Activated naive CD4-positive, alpha-beta T cell (primary cell): ENCODE measurements around the gene PPM1M.

Source experiments
- DNase-seq, 4 experiments: peaks; one replicate each; lab custom pipeline; 2025; lab: John Stamatoyannopoulos, UW

The PPM1M gene, protein sequence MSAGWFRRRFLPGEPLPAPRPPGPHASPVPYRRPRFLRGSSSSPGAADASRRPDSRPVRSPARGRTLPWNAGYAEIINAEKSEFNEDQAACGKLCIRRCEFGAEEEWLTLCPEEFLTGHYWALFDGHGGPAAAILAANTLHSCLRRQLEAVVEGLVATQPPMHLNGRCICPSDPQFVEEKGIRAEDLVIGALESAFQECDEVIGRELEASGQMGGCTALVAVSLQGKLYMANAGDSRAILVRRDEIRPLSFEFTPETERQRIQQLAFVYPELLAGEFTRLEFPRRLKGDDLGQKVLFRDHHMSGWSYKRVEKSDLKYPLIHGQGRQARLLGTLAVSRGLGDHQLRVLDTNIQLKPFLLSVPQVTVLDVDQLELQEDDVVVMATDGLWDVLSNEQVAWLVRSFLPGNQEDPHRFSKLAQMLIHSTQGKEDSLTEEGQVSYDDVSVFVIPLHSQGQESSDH

DNA sequence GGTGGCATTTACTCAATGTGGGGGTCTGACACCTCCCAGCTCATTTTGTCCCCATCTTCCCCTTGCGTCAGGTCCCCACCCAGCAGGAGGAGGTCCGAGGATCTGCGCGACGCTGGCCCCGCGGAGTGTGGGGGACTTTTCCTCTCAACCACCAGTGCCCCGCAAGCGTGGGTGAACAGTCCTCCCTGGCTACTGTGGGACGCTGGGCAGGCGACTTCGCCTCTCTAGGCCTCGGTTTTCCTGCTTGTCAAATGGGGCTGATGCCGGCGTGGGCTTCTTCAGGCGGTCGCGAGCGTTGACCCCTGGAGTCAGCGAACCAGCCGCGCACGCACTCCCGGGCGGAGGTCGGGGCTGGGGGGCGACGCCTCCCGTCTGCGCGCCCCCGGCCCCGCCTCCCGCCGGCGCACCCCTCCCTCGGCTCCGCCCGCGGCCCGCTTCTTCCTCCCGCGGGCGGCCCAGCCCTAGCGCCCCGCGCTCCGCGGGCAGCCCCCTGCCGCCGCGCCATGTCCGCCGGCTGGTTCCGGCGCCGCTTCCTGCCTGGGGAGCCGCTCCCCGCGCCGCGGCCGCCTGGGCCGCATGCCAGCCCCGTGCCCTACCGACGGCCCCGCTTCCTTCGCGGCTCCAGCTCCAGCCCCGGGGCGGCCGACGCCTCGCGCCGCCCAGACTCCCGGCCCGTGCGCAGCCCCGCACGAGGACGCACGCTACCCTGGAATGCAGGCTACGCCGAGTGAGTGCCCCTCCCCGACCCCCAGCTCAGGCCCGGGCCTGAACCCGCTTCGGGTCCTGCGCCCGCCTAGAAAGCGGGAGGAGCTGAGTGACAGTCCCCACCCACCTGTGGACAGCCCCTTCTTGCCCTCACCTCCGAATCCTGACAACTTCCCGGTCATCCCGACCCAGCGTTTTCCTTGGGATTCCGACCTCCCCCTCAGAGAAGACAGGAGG, at the start of gene PPM1M:
PPM1M (plus strand) TSS at position 438 of the 942 bp plus-strand sequence; CDS start at position 504, 66 bp downstream.
- peak in 2 of 4 experiments; percentile 27 to 59 for DNase-seq

DNA sequence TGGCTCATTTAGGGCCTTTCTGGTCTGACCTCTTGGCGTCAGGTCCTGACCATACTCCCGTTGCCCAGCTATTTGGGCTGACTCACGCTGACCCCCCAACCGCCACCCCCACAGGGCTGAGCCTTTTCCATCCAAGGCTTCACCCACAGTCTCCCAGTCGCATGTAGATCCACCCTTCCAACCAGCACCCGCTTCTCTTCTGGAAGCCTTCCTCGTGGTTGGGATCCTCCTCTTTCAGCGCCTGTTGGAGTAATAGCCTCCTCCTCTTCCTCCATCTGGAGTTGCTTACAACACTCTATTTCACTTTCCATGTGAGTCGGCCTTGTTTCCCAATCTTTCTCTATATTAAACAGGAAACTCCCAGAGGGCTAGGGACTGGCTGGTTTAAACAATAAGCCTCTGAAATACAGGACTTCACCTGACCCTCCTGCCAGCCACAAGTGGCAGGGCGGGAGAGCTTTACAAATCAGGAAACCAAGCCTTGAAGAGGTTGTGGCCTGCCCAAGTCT, 49.7 kb upstream of the PPM1M start:
- no peak for DNase-seq

DNA sequence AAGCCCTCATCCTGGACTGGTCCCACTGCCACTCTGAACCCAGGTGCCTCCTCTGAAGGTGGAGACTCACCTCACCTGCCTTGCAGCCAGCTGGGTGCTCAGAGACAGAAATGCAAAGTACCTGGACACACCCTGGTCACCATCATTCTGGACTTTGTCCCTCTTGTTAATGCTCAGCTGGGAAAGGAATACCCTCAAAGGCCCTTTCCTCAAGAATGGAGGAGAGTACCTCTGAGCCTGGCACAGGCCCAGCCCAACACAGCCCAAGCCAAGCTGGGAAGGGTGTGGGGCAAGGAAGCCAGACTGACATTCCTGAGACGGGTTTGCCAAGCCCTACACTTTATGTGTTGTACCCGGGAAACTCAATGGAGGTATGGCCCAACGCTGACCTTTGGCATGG, 48.6 kb upstream of the PPM1M start:
- DNase-seq = no peak

DNA sequence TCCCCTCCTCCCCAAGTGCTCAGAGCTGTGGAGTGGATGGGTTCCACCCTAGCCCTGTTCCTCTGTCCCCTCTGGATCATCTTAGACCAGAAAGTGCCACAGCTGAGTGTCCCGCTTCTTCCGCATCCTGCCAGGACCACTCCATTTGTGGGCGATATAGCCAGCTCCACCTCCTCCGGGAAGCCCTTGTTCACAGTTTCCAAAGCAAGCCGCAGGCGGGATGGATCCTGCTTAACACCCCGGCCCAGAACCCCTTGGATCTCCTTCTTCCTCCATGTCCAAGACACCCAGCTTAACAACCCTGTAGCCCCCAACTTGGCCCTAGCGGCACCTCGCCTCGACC, 48.1 kb upstream of the PPM1M start:
- DNase-seq = no peak

DNA sequence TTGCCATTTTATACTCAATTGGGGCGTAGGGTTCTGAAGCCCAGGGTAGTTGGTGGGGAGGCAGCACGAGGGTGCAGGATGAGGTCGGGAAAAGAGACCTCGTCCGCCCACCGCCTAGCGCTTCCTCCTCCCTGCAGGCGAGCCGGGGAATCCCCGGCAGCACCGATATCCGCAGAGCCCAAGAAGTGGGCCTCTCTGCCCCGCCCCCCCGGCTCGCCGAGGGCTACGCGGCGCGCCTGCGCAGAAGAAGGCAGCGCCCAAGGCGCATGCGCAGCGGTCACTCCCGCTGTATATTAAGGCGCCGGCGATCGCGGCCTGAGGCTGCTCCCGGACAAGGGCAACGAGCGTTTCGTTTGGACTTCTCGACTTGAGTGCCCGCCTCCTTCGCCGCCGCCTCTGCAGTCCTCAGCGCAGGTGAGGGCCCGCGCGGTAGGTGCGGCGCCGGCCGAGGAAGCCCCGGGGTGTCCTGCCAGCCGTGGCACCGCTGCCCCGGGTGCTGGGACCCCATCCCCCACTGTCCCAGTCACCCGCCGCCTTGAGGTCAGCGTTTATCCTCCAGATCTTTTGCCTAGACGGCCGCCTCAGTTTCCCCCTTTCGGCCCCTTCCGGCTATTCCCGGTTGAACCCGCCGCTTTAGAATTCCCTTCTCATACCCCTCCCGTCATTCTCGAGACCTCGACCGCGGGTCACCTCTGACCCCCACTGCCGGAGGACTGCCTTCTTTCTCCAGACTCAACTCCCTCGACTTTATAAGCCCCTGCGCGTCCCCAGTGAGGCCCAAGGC, 47.5 kb upstream of the PPM1M start, which contains the start of gene ALAS1:
ALAS1 (plus strand) TSS at position 319 of the 784 bp plus-strand sequence. CDS start 1,082 bp downstream, outside the sequence.
- peak; percentile 82 to 93 (median 88) for DNase-seq

DNA sequence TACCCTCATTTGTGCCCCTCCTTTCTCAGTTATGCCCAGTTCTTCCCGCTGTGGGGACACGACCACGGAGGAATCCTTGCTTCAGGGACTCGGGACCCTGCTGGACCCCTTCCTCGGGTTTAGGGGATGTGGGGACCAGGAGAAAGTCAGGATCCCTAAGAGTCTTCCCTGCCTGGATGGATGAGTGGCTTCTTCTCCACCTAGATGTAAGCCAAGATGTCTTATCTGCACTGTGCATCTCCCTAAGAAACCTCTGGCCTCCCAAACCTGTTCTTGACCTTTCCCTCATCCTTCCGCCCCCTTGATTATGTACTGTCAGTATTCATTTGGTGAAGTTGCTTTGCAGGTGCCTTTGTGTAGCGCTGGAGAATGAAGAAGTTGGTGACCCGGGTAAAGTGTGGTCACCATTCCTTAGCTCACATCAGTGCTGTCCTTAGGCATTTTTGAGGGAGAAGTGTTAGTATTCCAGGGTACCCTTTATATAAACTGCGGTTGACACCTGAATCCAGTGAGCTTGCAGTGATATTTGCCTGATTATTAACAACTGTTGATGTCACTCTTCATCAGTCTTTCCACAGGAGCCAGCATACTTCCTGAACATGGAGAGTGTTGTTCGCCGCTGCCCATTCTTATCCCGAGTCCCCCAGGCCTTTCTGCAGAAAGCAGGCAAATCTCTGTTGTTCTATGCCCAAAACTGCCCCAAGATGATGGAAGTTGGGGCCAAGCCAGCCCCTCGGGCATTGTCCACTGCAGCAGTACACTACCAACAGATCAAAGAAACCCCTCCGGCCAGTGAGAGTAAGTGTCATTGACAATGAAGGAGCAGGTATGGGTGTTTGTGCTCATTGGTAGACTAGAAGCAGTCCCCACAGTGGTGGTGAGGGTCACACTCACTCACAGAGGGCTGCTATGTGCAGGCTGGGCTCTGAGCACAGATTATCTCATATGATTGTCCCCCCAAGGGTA, 46.6 kb upstream of the PPM1M start:
- DNase-seq = no peak

DNA sequence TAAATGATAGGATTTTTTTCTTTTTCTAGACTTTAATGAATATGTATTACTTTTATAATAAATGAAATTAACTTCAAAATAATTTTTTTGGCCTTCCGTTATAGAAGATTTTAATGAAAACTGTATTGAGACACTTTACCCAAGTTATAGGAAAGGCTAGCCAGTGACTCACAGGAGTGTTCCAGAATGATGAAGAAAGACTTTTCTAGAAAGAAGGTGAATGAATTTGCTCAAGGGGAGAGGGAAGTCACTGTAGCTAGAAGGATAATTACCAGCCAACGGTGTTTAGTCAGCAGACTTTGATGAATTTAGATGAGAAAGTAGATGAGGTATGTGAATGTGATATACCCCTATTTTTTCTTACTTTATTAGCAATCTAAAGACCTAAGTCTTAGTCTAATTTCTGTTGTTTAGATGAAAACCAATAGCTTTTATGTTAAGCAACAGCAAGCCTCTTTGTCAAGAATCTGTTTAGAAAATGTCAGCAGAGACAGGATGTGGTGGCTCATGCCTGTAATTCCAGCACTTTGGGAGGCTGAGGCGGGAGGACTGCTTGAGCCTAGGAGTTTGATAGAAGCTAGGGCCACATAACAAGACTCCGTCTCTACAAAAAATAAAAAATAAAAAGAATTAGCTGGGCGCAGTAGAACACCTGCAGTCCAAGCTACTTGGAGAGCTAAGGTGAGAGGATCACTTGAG, 44.4 kb upstream of the PPM1M start:
- DNase-seq = no peak

DNA sequence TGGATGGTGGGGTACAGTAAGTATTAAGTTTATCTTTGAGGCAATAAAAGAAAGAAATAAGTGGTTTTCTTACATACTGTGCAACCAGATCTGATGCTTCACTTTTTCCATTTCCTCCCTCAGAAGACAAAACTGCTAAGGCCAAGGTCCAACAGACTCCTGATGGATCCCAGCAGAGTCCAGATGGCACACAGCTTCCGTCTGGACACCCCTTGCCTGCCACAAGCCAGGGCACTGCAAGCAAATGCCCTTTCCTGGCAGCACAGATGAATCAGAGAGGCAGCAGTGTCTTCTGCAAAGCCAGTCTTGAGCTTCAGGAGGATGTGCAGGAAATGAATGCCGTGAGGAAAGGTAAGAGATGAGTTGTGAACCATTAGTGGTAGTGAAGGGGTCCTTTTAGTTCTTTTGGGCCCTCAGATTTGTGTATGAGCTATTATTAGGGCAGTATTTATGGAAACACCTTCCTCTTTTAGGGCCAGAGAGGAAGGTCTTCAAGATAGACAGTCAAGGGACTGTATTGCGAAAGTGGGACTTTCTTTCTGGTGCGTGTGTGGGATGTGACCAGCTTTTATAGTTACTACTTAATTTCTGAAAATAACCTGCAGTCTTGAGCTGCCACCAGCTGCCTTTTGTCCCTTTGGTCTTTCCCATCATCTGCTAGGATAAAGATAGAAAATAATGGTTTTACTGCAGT, 43.0 kb upstream of the PPM1M start:
- DNase-seq = no peak

DNA sequence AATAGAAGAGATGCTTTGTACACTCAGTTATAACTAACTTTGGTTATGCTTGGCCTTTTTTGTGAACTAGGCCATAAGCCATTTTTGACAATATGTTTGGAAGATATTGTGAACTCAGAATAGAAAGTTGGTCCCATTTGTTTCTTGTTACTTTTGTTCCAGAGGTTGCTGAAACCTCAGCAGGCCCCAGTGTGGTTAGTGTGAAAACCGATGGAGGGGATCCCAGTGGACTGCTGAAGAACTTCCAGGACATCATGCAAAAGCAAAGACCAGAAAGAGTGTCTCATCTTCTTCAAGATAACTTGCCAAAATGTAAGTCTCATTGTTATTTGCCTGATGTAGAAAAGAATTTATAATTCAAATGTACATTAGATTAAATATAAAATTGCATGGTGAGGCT, 41.9 kb upstream of the PPM1M start:
- DNase-seq = no peak

DNA sequence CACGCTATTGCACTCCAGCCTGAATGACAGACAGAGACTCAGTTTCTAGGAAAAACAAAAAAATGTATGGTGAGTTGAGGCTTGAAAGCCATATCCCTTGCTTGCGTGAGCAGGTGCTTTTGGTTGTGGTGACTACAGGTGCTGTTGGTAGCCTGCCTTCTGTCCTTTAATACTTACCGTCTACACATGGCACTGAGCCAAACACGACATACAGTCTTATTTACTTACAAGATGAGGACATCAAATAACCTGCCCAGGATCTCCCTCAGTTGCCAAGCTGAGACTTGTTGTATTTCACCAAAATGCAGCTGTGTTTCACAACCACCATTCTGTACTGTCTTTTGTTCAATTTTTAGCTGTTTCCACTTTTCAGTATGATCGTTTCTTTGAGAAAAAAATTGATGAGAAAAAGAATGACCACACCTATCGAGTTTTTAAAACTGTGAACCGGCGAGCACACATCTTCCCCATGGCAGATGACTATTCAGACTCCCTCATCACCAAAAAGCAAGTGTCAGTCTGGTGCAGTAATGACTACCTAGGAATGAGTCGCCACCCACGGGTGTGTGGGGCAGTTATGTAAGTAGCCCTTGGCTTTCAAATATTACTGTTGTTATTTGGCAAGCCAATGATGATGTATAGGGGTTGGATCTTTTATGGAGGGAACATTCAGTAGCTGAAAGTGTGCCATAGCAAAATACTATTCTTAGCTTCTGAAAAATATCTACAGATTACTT, 41.1 kb upstream of the PPM1M start:
- DNase-seq = no peak

DNA sequence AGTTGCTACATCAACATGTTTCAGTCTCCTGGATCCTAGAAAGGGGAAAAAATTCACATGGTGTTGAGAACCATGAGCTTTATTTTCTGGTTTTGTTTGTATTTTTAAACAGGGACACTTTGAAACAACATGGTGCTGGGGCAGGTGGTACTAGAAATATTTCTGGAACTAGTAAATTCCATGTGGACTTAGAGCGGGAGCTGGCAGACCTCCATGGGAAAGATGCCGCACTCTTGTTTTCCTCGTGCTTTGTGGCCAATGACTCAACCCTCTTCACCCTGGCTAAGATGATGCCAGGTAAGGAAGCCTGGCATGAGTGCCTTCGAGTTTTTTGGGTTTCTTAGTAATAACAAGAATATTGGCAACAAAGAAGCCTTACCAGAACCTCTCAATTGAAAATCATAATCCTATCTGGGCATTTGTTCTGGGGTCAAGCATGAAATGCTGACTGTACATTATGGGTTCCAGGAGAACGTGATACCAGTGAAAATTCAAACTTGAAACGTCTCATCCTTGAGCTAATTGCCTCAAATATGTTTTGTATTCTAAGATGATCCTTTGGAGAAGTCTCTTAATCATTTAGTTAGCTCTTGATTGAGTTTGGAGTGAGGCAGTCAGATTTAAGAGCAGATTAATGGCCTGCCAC, 39.7 kb upstream of the PPM1M start:
- no peak for DNase-seq

DNA sequence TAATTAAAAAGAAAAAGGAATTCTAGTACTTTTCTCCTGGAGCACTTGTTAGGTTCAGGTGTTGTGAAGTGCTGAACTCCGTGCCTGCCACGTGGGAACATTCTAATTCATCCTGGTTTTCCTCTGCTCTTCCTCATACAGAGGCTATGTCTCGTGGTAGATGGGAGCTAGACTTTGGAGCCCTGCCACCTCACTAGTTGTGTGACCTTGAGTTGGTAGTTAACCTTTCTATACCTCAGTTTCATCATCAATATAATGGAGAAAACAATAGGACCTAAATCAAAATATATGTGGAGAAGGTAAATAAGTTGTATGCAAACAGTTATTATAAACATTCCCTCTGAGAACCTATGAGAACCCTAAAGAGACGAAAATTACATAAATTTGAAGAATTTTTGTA, 37.0 kb upstream of the PPM1M start:
- no peak for DNase-seq

DNA sequence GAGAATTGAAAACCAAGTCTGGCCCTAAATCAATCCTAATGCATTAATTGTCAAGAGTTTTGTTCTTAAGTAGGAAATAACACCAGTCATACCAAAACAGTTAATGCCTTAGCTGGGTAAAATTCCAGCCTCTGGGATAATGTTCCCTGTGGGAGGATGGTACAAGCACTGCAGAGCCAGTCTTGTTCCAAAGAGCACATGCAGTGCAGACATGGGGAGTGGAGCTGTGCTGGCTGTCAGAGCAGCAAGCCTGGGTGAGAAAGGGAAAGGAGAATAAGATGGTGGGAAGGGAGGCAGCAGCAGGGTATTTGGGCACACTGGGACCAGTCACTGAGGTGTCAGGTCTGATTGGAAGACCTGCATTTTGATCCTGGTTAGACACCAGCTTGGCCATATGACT, 35.5 kb upstream of the PPM1M start:
- DNase-seq = no peak

DNA sequence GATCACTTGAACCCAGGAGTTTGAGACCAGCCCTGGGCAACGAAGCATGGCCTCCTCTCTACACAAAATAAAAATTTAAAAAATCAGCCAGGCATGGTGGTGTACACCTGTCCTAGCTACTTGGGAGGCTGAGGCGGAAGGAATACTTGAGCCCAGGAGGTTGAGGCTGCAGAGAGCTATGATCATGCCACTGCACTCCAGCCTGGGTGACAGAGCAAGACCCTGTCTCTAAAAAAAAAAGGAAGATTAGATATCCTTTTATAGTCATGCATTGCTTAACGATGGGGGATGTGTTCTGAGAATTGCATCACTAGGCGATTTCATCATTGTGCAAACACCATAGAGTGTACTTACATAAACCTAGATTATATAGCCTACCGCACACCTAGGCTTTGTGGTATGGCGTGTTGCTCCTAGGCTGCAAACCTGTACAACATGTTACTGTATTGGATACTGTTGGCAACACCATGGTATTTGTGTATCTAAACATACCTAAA, 35.0 kb upstream of the PPM1M start:
- DNase-seq = no peak

DNA sequence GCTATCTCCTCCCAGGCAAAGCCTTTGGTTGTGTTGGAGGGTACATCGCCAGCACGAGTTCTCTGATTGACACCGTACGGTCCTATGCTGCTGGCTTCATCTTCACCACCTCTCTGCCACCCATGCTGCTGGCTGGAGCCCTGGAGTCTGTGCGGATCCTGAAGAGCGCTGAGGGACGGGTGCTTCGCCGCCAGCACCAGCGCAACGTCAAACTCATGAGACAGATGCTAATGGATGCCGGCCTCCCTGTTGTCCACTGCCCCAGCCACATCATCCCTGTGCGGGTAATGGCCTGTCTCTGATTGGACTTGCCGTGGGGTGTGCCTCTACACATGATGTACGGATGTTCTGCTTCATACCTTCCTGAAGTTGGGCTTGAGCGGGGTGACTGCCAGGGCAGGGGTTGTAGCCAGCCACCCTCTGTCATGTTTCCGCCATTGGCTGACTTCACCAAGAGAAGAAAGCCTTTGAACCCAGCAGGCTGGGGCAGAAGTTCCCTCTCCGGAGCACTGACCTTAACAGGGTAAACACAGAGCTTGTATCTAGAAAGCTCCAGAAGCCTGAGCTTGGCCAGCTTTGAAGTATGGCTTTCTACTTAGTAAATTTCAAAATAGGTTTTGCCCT, 34.2 kb upstream of the PPM1M start:
- DNase-seq = no peak

DNA sequence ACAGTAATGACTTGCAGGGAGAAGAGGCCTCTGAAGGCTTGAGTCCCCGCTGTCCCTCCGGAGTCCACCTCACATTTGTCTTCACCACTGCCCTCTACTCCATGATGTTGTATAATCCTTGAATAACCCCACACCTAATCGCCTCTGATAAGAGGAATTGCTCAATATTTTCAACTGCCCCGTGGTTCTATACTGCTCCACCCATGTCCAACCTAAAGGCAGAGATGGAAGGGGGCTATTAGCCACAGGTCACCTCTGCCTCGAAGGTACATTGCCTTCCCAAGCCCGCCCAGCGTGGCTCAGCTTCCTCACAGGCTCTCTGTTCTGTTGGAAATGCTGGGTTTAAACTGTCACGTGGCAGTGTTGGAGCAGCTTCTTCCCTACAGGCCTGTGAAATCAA, 32.6 kb upstream of the PPM1M start:
- DNase-seq = no peak

DNA sequence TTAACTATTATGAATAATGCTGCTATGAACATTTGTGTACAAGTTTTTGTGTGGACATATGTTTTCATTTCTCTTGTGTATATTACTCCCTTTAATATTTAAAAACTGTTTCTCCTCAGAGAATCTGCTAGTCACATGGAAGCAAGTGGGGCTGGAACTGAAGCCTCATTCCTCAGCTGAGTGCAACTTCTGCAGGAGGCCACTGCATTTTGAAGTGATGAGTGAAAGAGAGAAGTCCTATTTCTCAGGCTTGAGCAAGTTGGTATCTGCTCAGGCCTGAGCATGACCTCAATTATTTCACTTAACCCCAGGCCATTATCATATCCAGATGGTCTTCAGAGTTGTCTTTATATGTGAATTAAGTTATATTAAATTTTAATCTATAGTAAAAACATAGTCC, 31.7 kb upstream of the PPM1M start:
- DNase-seq = no peak

DNA sequence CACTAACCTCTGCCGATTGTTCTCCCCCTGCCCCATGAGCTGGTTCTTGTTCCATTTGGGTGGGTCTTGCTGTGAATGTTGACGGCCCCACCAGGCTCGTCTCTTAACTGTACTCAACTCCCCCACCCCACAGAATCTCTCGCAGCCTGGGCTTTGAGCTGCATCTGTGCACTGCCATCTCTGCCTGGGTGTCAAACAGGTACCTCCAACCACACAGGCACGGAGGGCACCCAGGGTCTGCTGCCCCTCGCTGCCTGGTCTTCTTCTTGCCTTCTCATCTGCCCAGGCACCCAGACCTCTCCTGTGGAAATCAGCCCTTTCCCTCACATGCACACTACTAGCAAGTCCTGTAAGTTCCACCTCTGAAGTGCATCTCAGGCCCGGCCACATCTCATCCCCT, 30.2 kb upstream of the PPM1M start:
- no peak for DNase-seq
